PFSK-1 (cell line): ENCODE results near the gene FXN.

Experiments
- FOXP2 ChIP-seq: optimal IDR thresholded peaks from 2 replicates; pipeline ENCODE3; 2011; ENCODE audit warnings: borderline replicate concordance, control low read depth, inconsistent platforms; ENCODE audit not compliant: insufficient read depth; ENCODE audit errors: extremely low read length, extremely low read depth
- POLR2AphosphoS5 ChIP-seq: IDR thresholded peaks from 2 replicates; pipeline ENCODE4 v1.6.1; 2012; ENCODE audit warnings: low read depth, mild to moderate bottlenecking, control low read depth, low read length, moderate library complexity
- SIN3A ChIP-seq: IDR thresholded peaks from 2 replicates; pipeline ENCODE4 v1.6.1; 2012; ENCODE audit warnings: mild to moderate bottlenecking, low read length, moderate library complexity, borderline replicate concordance; ENCODE audit not compliant: insufficient read depth
- TAF1 ChIP-seq: IDR thresholded peaks from 2 replicates; pipeline ENCODE4 v1.6.1; 2012; ENCODE audit warnings: low read length, control low read depth, borderline replicate concordance; ENCODE audit not compliant: insufficient read depth
- TF ChIP-seq, protein P1 (sequence below), 2 experiments: IDR thresholded peaks; 2 replicates each; pipeline versions ENCODE4 v1.6.1 to v1.8.0; 2011 to 2012; ENCODE audit warnings: low read depth in 2 of 2, low read length in 2 of 2, control low read depth in 1 of 2, inconsistent platforms in 1 of 2, mild to moderate bottlenecking in 1 of 2, moderate library complexity in 1 of 2; ENCODE audit not compliant: insufficient read depth in 1 of 2

The FXN gene

DNA sequence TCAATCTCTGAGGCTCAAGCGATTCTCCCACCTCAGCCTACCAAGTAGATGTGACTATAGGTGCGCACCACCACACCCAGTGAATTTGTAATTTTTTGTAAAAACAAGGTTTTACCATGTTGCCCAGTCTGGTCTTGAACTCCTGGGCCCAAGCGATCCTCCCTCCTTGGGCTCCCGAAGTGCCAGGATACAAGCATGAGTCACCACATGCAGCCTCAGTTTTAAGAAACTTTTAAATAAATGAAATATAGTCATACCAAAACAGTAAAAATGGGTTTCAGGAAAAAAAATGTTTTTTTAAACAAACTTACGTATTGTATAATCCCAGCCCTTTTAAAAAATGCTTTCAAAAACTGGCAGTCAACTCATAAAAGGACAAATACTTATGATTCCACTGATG, 26.6 kb downstream of the FXN start:
- no peak for TF ChIP-seq TAF1
- TF ChIP-seq FOXP2, result no peak
- TF ChIP-seq, protein P1, sequence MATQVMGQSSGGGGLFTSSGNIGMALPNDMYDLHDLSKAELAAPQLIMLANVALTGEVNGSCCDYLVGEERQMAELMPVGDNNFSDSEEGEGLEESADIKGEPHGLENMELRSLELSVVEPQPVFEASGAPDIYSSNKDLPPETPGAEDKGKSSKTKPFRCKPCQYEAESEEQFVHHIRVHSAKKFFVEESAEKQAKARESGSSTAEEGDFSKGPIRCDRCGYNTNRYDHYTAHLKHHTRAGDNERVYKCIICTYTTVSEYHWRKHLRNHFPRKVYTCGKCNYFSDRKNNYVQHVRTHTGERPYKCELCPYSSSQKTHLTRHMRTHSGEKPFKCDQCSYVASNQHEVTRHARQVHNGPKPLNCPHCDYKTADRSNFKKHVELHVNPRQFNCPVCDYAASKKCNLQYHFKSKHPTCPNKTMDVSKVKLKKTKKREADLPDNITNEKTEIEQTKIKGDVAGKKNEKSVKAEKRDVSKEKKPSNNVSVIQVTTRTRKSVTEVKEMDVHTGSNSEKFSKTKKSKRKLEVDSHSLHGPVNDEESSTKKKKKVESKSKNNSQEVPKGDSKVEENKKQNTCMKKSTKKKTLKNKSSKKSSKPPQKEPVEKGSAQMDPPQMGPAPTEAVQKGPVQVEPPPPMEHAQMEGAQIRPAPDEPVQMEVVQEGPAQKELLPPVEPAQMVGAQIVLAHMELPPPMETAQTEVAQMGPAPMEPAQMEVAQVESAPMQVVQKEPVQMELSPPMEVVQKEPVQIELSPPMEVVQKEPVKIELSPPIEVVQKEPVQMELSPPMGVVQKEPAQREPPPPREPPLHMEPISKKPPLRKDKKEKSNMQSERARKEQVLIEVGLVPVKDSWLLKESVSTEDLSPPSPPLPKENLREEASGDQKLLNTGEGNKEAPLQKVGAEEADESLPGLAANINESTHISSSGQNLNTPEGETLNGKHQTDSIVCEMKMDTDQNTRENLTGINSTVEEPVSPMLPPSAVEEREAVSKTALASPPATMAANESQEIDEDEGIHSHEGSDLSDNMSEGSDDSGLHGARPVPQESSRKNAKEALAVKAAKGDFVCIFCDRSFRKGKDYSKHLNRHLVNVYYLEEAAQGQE (IDR thresholded peaks at IDR 0.05; ENCODE audit: insufficient read depth in 1 of 2, low read depth in 2 of 2, low read length in 2 of 2), result no peak
- TF ChIP-seq POLR2AphosphoS5, result no peak
- no peak for TF ChIP-seq SIN3A

DNA sequence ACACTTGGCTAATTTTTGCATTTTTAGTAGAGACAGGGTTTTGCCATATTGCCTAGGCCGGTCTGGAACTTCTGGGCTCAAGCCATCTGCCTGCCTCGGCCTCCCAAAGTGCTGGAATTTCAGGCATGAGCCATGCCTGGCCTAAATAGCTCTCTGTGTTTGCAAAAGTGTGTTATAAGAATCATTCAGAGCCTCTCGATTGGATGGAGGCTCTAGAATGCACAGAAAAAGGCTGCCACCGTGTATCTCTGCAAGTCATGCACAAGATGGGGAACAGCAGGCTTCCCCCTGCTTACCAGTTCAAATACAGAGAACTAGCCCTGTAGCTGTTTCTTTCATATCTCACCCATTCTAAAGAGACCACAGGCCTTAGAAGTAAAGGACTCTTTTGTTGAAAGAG, 28.3 kb downstream of the FXN start:
- no peak for TF ChIP-seq TAF1
- TF ChIP-seq, protein P1 (IDR thresholded peaks at IDR 0.05; ENCODE audit: insufficient read depth in 1 of 2, low read depth in 2 of 2, low read length in 2 of 2), result no peak
- no peak for TF ChIP-seq SIN3A
- TF ChIP-seq FOXP2, result no peak
- TF ChIP-seq POLR2AphosphoS5, result no peak

DNA sequence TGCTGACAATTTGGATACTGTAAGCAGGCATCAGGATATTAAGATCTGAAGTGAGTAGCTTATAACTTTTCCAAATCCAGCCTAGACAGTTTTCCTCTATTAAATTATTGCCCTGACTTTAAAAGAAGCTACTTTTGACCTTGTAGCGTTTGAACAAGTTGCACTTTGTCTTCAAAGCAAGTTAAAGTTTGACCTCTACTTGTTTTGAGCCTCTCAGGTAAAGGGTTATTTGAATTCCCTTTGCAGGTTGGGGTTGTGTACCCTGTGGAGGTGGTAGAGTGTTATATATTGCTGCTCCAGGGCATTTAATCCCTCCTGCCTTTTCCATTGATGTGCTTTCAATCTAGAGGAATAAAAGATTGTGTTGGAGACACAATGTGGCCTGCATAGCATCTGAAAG, 30.1 kb downstream of the FXN start:
- no peak for TF ChIP-seq POLR2AphosphoS5
- TF ChIP-seq TAF1, result no peak
- TF ChIP-seq, protein P1 (IDR thresholded peaks at IDR 0.05; ENCODE audit: insufficient read depth in 1 of 2, low read depth in 2 of 2, low read length in 2 of 2), result no peak
- no peak for TF ChIP-seq SIN3A
- no peak for TF ChIP-seq FOXP2

DNA sequence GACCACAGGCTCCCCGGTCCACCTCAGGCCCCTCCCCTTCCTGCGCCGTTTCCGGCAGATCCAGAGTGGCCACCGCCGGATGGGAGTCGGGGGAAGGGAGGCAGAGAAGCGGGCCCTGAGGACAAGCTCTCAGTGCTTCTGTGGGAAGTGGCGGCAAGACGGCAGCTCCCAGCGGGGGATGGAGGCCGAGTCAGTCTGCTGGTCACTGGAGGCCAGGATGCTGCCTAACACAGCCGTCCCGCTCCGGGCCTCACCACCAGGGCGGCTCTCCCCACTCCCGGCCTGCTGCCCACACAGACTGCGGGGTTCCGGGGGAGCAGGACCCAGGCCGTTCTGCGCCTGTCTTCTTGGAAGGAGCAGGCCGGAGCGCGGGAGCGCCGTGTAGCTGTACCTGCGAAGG, 31.4 kb downstream of the FXN start:
- TF ChIP-seq, protein P1 (IDR thresholded peaks at IDR 0.05; ENCODE audit: insufficient read depth in 1 of 2, low read depth in 2 of 2, low read length in 2 of 2), result no peak
- TF ChIP-seq TAF1 (no peak), POLR2AphosphoS5 (no peak), SIN3A (no peak), FOXP2 (no peak)

DNA sequence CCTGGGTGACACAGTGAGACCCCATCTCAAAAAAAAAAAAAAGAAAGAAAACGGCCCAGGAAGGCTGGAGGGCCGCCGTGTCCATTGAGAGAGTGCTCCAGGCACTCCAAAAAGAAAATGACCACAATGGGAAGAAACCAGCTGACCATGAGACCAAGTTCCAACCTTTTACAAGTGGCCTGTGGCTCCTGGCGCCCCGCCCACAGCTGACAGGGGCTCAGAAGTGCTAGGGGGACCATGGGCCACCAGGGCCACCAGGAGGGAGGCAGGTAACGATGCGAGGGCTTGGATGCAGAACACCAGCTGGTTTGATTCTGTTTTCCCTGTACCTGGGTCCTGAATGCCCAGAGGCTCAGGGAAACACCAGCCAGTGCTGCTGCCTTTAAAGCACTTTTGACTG, 34.6 kb downstream of the FXN start:
- no peak for TF ChIP-seq SIN3A
- no peak for TF ChIP-seq FOXP2
- TF ChIP-seq TAF1, result no peak
- no peak for TF ChIP-seq POLR2AphosphoS5
- TF ChIP-seq, protein P1 (IDR thresholded peaks at IDR 0.05; ENCODE audit: insufficient read depth in 1 of 2, low read depth in 2 of 2, low read length in 2 of 2), result no peak
